Measurements from ENCODE around the gene NFKBIE.
A peak's percentile ranks its signal among the peaks of the same experiment; 100 is the strongest.

The NFKBIE gene

GRCh38 chr6:44226368-44227147 lies 38.8 kb downstream of the NFKBIE start:
- no peak for DNase-seq (ENCODE audit: low spot score)

- no peak for DNase-seq (ENCODE audit: low spot score)
Observed at GRCh38 chr6:44225579-44226325, 39.6 kb downstream of the NFKBIE start.

GRCh38 chr6:44224965-44225305 lies 40.4 kb downstream of the NFKBIE start:
- DNase-seq (ENCODE audit: low spot score), result no peak

GRCh38 chr6:44224029-44224964 lies 41.1 kb downstream of the NFKBIE start:
- DNase-seq (ENCODE audit: low spot score), result no peak

- peak; percentile 94 for DNase-seq (ENCODE audit: low spot score)
Observed at GRCh38 chr6:44223319-44224028, 41.9 kb downstream of the NFKBIE start, which contains the start of gene SLC29A1. TSS of gene SLC29A1 (plus strand) at chr6:44223595. CDS start at chr6:44227314, 3,719 bp downstream.

DNA sequence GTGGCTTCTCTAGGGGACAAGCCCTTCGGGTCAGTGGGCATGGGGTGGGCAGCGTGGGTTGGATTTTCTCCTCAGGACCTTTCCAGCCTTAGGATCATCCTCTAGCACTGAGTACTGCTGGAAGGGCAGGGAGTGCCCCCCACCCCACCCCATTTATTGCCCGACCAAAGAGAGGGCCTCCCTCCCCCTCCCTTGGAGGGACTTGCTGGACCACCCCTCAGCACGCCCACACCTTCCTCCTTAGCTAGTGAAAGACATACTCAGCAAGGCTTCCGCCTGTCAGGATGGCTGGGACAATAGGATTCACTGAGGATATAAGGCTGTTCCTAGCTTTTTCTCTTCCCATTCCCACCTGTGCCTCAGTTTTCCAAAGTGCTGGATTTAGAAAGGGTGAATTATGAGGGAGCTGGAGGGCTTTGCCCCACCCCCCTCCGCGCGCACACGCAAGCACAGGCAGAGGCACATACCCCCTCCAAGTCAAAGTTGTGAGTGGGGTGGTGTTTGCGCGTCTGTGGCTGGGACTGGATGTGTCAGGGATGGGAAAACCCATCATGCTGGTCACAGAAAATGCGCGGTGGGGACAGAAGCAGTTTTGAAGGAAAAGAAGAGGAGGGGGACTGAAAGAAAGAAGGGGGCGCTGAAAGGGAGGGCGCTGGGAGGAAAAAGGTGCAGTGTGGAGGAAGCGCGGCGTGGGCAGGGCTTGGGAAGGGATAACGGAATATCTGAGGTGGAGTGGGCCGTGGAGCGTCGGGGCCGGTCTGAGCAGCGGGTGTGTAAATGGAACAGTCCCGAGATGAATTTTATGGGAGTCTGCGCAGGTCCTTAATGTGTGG lies 42.6 kb downstream of the NFKBIE start:
- DNase-seq (ENCODE audit: low spot score), result no peak

DNA sequence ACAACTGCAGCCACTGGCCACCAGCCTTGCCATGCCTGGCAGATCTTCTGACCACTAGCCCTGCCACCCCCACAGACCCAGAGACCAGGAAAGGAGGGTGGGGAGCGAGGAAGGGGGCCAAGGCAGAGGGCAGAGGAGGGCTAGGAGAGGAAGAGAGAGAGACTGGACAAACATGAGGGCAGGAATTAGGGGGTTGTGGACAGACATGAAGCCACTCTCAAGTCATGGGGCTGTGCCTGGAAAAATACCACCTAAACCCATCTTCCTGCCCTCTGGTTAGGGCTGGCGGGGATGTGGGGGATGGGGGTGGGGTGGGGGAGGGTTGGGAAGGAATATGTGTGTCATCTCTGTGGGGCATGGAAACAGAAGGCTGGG lies 43.4 kb downstream of the NFKBIE start:
- DNase-seq (ENCODE audit: low spot score), result no peak

GRCh38 chr6:44221291-44221960 lies 43.9 kb downstream of the NFKBIE start:
- peak; percentile 85 for DNase-seq (ENCODE audit: low spot score)

DNA sequence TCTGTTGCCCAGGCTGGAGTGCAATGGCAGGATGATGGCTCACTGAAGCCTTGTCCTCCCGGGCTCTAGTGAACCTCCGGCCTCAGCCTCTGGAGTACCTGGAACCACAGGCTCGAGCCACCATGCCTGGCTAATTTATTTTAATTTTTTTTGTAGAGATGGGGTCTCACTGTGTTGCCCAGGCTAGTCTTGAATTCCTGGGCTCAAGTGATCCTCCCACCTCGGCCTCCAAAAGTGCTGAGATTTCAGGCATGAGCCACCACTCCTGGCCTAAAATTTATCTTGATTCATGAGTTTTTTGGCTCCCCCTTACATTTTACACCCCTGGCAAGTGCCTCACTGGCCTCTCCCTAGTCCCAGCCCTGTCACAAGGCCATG lies 44.4 kb downstream of the NFKBIE start:
- DNase-seq (ENCODE audit: low spot score), result no peak

- no peak for DNase-seq (ENCODE audit: low spot score)
Observed at GRCh38 chr6:44219815-44220784, 45.3 kb downstream of the NFKBIE start.

DNA sequence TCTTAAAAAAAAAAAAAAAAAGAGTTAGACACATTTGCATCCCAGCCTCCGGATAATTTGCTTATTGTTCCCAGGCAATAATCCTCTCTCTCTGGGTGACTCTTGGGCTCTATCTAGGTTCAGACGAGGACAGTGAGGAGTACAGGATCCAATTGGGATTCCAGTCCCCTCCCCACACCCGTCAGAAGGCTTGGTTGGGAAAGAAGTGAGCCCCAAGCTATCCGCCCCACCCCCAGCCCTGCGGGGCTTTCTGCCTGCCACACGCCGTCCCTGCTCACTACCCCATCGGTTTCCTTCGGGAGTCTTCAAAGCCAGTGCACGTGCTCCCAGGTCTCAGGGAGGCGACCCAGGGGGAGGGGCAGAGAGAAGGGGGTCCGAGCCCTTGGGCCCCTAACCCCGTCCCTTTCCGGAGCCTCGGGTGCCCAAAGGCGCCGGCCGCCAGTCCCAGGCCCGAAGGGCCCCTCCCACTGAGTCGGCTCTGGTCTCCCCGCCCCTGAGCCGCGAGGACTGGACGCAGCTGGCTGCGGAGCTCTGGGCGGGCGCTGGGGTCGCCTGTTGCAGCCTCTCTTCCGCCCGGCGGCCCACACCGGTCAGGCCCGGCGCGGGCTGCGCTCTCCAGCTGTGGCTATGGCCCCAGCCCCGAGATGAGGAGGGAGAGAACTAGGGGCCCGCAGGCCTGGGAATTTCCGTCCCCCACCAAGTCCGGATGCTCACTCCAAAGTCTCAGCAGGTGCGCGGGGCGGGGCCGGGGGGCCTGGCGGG lies 46.1 kb downstream of the NFKBIE start:
- DNase-seq (ENCODE audit: low spot score), result peak; percentile 84

- DNase-seq (ENCODE audit: low spot score), result peak; percentile 53
Observed at GRCh38 chr6:44217332-44218143, 47.8 kb downstream of the NFKBIE start.

DNA sequence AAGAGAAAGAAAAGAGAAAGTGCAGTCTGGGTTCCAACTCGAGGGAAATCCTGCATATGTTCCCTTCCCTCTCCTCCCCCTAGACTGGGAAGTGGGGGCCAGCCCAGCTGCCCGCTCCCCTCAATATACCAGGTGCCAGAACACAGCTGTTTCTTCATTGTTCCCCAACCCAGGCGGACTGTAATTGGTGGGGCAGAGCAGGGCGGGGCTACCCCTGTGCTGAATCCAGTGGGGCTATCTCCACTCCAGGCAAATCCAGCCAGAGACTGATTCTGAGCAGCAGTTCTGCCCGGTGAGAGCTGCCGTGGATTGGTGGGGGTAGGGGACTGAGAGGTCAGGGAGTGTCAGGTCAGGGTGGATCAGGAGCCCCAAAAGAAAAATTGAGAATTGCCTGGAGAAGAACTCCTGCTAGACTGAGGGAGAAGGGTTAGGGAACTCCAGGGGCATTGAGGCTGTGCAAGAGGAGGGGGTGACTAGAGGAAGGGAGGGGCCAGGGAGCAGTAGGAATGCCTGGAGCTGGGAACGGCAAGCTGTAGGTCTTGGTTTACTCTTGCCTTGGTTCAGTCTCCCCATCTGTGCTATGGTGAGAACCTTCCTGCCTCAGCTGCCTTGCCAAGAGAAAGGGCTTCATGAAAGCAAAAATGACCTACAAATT lies 48.5 kb downstream of the NFKBIE start, which contains the start of gene MYMX:
Gene MYMX (plus strand): TSS at position 250 of the 655 bp plus-strand sequence. CDS start 546 bp downstream, outside the sequence.
- no peak for DNase-seq (ENCODE audit: low spot score)

DNA sequence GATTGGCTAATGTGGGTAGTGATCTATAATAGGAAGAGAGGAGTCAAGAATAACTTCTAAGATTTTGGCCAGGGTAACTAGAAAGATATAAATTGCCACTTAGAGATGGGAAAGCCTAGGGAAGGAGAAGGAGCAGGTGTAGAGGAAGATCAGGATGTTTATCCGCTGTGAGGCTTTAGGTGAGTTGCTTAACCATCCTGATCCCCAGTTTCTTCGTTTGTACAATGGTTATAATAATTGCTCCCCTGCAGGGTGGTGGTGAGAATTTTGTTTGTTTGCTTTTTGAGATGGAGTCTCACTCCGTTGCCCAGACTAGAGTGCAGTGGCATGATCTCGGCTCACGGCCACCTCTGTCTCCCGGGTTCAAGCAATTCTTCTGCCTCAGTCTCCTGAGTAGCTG lies 51.0 kb downstream of the NFKBIE start:
- DNase-seq (ENCODE audit: low spot score), result no peak

DNA sequence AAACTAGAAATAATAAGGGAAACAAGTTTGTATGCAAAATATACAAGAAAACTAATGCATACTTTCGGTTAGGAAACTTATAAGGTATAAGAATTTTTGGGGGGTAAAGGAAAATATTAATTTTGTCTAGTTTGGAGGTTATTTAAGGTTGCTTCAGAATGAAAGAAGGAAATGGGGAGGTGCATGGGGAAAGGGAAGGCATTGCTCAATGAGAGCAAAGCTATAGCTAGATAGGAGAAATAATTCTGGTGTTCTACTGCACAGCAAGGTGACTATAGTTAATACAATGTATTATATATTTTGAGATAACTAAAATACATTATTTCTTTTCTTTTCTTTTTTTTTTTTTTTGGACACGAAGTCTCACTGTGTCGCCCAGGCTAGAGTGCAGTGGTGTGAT lies 54.1 kb downstream of the NFKBIE start:
- DNase-seq (ENCODE audit: low spot score), result no peak

All from GM03348 (cell line).